Gastrocnemius medialis (tissue), 4 donors: ENCODE measurements around the gene OR12D2.

Experiments
- POLR2A ChIP-seq, 2 donors: fragments of 450-650 bp; IDR thresholded peaks; one replicate each; pipeline ENCODE4 v1.6.1; 2017; ENCODE audit warnings: antibody characterized with exemption in 2 of 2, mild to moderate bottlenecking in 2 of 2, moderate library complexity in 2 of 2
- TF ChIP-seq, protein P1 (sequence below), 5 experiments: fragments of 450-650 bp in 3 of 5; fragments of 200-600 bp in 2 of 5; sonication (generic) in 2 of 5; IDR thresholded peaks in 4 of 5; conservative IDR thresholded peaks in 1 of 5; 1 replicate in 4 of 5; 2 replicates in 1 of 5; pipeline ENCODE4 v1.5.1; 2016 to 2019; ENCODE audit warnings: antibody characterized with exemption in 5 of 5, mild to moderate bottlenecking in 3 of 5, moderate library complexity in 3 of 5

DNA sequence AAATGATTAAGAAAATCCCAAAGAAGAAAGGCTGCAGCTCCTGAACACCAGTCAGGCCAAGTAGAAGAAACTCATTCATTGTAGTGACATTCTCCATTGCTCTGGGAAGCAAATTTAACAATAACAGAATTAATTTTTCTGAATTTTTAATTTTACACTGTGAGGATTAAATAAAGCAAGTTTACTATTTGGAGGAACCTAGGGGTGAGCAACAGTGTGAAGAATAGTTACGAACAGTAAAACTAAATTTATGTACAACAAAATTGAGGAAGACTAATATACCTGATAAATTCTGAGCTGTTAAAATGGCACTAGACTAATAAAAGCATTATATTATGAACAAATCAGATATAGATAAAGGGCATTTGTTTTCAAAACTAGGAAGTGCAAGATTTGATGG, 20.2 kb upstream of the OR12D2 start, which contains the start of gene OR12D3:
- TF ChIP-seq, protein P1, sequence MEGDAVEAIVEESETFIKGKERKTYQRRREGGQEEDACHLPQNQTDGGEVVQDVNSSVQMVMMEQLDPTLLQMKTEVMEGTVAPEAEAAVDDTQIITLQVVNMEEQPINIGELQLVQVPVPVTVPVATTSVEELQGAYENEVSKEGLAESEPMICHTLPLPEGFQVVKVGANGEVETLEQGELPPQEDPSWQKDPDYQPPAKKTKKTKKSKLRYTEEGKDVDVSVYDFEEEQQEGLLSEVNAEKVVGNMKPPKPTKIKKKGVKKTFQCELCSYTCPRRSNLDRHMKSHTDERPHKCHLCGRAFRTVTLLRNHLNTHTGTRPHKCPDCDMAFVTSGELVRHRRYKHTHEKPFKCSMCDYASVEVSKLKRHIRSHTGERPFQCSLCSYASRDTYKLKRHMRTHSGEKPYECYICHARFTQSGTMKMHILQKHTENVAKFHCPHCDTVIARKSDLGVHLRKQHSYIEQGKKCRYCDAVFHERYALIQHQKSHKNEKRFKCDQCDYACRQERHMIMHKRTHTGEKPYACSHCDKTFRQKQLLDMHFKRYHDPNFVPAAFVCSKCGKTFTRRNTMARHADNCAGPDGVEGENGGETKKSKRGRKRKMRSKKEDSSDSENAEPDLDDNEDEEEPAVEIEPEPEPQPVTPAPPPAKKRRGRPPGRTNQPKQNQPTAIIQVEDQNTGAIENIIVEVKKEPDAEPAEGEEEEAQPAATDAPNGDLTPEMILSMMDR (IDR thresholded peaks at IDR 0.05 in 4 of 5, conservative IDR thresholded peaks at IDR 0.05 in 1 of 5), result no peak
- TF ChIP-seq POLR2A (IDR thresholded peaks at IDR 0.05), result no peak
